ENCODE measurements around the gene OLIG2. TPM values are rescaled to one million over a fixed set of nuclear protein-coding genes. Genes with fewer than 3 reads are reported as not detected.

OLIG2 gene
- total and polyA plus RNA-seq, 2 of the 4 experiments (the other 2 are of a cell fraction), result not detected

DNA sequence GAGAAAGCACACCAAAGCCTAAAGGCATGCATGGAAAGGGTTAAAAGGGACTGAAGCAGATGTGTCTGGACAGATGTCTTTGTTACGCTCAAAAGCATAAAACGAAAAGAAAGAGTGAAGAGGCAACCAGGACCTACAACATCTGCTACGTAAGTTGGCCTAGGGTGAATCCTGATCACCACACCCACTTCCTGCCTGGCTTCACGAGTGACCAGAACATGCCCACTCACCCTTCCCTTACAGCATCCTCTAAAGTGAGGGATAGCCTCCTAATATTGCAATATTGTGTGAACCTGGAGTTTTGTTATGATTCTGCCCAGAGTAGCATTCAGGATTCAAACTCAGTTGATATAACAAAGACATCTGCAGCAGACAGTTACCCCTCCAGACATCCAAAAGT, 10.6 kb upstream of the OLIG2 start:
- Histone ChIP-seq H2AK5ac (ENCODE audit: low read depth, low read length) (no peak overlapping the region), H3K4me3 (ENCODE audit: insufficient read depth, low read depth, low read length) (no peak overlapping the region), H4K5ac (ENCODE audit: low read depth, low read length) (no peak overlapping the region), H2BK20ac (ENCODE audit: low read depth, low read length) (no peak overlapping the region), H3K4ac (ENCODE audit: low read depth, low read length) (no peak overlapping the region), H3K14ac (replicated peaks; ENCODE audit: low read depth, low read length) (no peak overlapping the region), H3K79me1 (ENCODE audit: low read depth in 1 of 2, low read length in 2 of 2) (no peaks in the 10 kb centered on the region), H3K36me3 (ENCODE audit: control insufficient read depth, insufficient read depth, low read length) (no peaks in the 10 kb centered on the region), H3K27ac (ENCODE audit: insufficient read depth, low read length) (no peak overlapping the region), H3K23ac (ENCODE audit: low read depth, low read length) (no peak overlapping the region), H3K4me1 (ENCODE audit: control insufficient read depth, insufficient read depth, low read length) (no peaks in the 10 kb centered on the region), H2AK9ac (replicated peaks; ENCODE audit: low read depth, low read length, poor library complexity) (no peak overlapping the region), H4K8ac (ENCODE audit: low read depth in 2 of 2, low read length in 2 of 2) (no peak overlapping the region), H4K91ac (ENCODE audit: insufficient read depth, low read depth, low read length) (no peak overlapping the region), H3K56ac (ENCODE audit: extremely low read depth, insufficient read depth, low read length) (no peak overlapping the region), H2BK120ac (ENCODE audit: low read depth, low read length) (no peak overlapping the region), H3K4me2 (ENCODE audit: low read depth, low read length) (no peak overlapping the region), H3K18ac (ENCODE audit: low read depth, low read length) (no peak overlapping the region), H2AFZ (replicated peaks; ENCODE audit: low read length, poor library complexity) (no peak overlapping the region), H4K20me1 (ENCODE audit: insufficient read depth, low read length) (no peaks in the 10 kb centered on the region), H3K9me3 (ENCODE audit: control insufficient read depth, insufficient read depth, low read length) (no peaks in the 10 kb centered on the region), H2BK5ac (ENCODE audit: low read depth, low read length, poor library complexity, severe bottlenecking) (no peak overlapping the region), H3K9ac (ENCODE audit: low read depth, low read length) (no peak overlapping the region), H3K9me1 (ENCODE audit: insufficient read depth, low read length) (no peaks in the 10 kb centered on the region), H2BK15ac (ENCODE audit: low read depth, low read length) (no peak overlapping the region), H3K27me3 (ENCODE audit: control insufficient read depth, insufficient read depth, low read length) (peaks cover 39% of the 10 kb centered on the region)
- dilution Hi-C loops (cut with HindIII; ENCODE audit: low sequenced_read_pairs, unreplicated experiment) (no loop called here), intact Hi-C loops (cut with micrococcal nuclease) (no loop called here), in situ Hi-C loops (cut with MboI; ENCODE audit: low sequenced_read_pairs) (no loop called here)
- WGBS, 2 experiments (ENCODE audit: extremely low coverage in 2 of 2, insufficient read length in 1 of 2), result no CpG with 5 or more reads among the region's 4 CpGs
- no TSS peak for BruUV-seq (replicated peaks)
- DNase-seq (no peak), ATAC-seq (ENCODE audit: low read depth) (no peak)
- POLR2A ChIA-PET (ENCODE audit: unreplicated experiment), result no interaction called here
- CTCF ChIA-PET, result no interaction called here
- TF ChIP-seq, protein P1, sequence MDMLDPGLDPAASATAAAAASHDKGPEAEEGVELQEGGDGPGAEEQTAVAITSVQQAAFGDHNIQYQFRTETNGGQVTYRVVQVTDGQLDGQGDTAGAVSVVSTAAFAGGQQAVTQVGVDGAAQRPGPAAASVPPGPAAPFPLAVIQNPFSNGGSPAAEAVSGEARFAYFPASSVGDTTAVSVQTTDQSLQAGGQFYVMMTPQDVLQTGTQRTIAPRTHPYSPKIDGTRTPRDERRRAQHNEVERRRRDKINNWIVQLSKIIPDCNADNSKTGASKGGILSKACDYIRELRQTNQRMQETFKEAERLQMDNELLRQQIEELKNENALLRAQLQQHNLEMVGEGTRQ (IDR thresholded peaks at IDR 0.05; ENCODE audit: low read depth, low read length), result no peak
- TF ChIP-seq MAZ (IDR thresholded peaks at IDR 0.05; ENCODE audit: borderline replicate concordance, low read depth, low read length), result no peak
- no peak for TF ChIP-seq NFE2L2 (IDR thresholded peaks at IDR 0.05; ENCODE audit: low read depth, low read length)
- TF ChIP-seq, protein P2, sequence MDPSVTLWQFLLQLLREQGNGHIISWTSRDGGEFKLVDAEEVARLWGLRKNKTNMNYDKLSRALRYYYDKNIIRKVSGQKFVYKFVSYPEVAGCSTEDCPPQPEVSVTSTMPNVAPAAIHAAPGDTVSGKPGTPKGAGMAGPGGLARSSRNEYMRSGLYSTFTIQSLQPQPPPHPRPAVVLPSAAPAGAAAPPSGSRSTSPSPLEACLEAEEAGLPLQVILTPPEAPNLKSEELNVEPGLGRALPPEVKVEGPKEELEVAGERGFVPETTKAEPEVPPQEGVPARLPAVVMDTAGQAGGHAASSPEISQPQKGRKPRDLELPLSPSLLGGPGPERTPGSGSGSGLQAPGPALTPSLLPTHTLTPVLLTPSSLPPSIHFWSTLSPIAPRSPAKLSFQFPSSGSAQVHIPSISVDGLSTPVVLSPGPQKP (IDR thresholded peaks at IDR 0.05; ENCODE audit: borderline replicate concordance, low read depth, low read length), result no peak
- no peak for TF ChIP-seq POLR2A (IDR thresholded peaks at IDR 0.05; ENCODE audit: low read depth, low read length)
- no peak for TF ChIP-seq CEBPB (IDR thresholded peaks at IDR 0.05; ENCODE audit: low read depth, low read length)
- no peak for TF ChIP-seq CHD1 (IDR thresholded peaks at IDR 0.05; ENCODE audit: low read depth, low read length)
- TF ChIP-seq, protein P3, sequence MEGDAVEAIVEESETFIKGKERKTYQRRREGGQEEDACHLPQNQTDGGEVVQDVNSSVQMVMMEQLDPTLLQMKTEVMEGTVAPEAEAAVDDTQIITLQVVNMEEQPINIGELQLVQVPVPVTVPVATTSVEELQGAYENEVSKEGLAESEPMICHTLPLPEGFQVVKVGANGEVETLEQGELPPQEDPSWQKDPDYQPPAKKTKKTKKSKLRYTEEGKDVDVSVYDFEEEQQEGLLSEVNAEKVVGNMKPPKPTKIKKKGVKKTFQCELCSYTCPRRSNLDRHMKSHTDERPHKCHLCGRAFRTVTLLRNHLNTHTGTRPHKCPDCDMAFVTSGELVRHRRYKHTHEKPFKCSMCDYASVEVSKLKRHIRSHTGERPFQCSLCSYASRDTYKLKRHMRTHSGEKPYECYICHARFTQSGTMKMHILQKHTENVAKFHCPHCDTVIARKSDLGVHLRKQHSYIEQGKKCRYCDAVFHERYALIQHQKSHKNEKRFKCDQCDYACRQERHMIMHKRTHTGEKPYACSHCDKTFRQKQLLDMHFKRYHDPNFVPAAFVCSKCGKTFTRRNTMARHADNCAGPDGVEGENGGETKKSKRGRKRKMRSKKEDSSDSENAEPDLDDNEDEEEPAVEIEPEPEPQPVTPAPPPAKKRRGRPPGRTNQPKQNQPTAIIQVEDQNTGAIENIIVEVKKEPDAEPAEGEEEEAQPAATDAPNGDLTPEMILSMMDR (conservative IDR thresholded peaks at IDR 0.05; ENCODE audit: low read depth, low read length), result no peak
- TF ChIP-seq MAFK (IDR thresholded peaks at IDR 0.05; ENCODE audit: low read depth, low read length), result no peak
- TF ChIP-seq MXI1 (IDR thresholded peaks at IDR 0.05; ENCODE audit: borderline replicate concordance, low read depth, low read length), result no peak
- TF ChIP-seq SMC3 (IDR thresholded peaks at IDR 0.05; ENCODE audit: low read depth, low read length), result no peak
